Motor neuron (in vitro differentiated cells): Measurements from ENCODE around the gene GRID1. TPM values are rescaled to one million over a fixed set of nuclear protein-coding genes. Genes with fewer than 3 reads are reported as not detected.
A peak's percentile ranks its signal among the peaks of the same experiment; 100 is the strongest.

ENCODE experiments used
- ATAC-seq, 8 experiments: fragments of 200-7000 bp; cut with Tn5 transposase; replicated peaks in 6 of 8; 2 replicates each; pipeline ENCODE4 v1.8.0; 2021; ENCODE audit warnings: mild to moderate bottlenecking in 8 of 8, moderate library complexity in 8 of 8
- H3K27ac ChIP-seq, 2 donors: fragments of 250-450 bp; sonication (Bioruptor Pico); 2 replicates each; pipeline ENCODE4 v1.9.0; 2021; ENCODE audit warnings: antibody characterized with exemption in 2 of 2, mild to moderate bottlenecking in 2 of 2, moderate library complexity in 1 of 2
- H3K4me1 ChIP-seq, 2 donors: fragments of 250-450 bp; sonication (Bioruptor Pico); replicated peaks in 1 of 2; 2 replicates each; pipeline ENCODE4 v1.6.1; 2021; ENCODE audit warnings: antibody characterized with exemption in 2 of 2, mild to moderate bottlenecking in 2 of 2, moderate library complexity in 1 of 2
- H3K4me3 ChIP-seq, 5 donors: fragments of 250-450 bp; sonication (Bioruptor Pico); 2 replicates each; pipeline ENCODE4 v1.9.0; 2021; ENCODE audit warnings: antibody characterized with exemption in 5 of 5, mild to moderate bottlenecking in 5 of 5, moderate library complexity in 4 of 5
- WGBS, 10 experiments: fragments of 450-650 bp; shearing (Covaris generic); methylation state at CpG; one replicate each; pipeline ENCODE4 v1.0.0; 2022; 5-methylcytosine and 5-hydroxymethylcytosine counted together
- in situ Hi-C, 9 experiments: fragments of 400-800 bp; cut with MboI; loops; one replicate each; pipeline ENCODE4 v1.15.0; 2021; ENCODE audit warnings: low sequenced_read_pairs in 9 of 9, low pct_unique_long_range_greater_than_20kb in 2 of 9; ENCODE audit not compliant: unreplicated experiment in 9 of 9
- total RNA-seq, 8 experiments: library from RNA; unstranded; fragments of 300-600 nt; gene quantifications; 2 replicates each; pipeline versions ENCODE4 v1.2.3 to v1.2.4, GENCODE V29; 2022

GRID1 gene
- total RNA-seq, 8 experiments from 2014 or later: 0.15 to 10.0 (median 6.0) TPM

DNA sequence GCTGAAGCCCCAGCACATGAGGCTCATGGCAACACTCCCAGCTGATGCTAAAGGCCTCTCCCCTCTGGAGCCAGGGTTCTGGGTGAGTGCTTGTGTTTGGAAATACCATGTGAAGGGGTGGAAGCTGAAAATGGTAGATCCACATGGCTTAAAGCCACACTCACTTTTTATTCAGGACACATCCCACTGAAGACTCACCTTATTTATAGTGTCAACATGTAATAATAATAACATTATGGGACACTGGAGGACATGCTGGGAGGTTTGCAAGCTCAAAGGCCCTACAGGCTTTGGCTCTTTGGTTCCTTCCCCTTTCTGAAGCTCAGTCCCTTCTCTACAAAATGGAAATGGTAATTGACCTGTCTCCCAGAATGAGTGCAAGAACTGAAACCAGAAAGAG is 318.0 kb downstream of the GRID1 start:
- H3K4me3 ChIP-seq: no peak overlapping the region
- H3K27ac ChIP-seq: no peak overlapping the region
- H3K4me1 ChIP-seq: no peaks in the 10 kb centered on the region
- ATAC-seq: no peak
- in situ Hi-C loops: no loop called here

DNA sequence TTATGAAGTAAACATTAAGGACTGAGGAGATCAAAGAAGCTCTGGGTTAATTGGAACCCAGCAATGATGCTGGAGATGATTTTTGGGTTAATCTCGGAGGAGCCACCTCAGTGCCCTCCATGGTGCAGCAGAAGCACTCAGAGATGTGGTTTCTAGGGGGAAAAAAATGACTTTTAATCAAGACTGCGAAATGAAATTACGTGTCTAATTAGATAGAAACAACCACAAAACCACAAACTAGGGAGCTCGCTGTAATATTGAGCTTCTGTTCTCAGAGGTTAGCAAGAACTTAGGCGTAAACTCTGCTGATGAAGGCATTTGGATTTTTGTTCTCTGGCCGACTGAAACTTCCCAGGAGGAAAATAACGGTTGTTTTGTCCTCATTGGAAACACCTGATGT is 319.0 kb downstream of the GRID1 start:
- no peaks in the 10 kb centered on the region for H3K4me1 ChIP-seq
- no peak overlapping the region for H3K4me3 ChIP-seq
- no peak overlapping the region for H3K27ac ChIP-seq
- in situ Hi-C loops: no loop called here
- WGBS, 10 experiments: 19 to 100% (median 78%) methylated on average over 1 to 7 of the region's 7 CpGs
- no peak for ATAC-seq

GRCh38 chr10:86046845-86047460 is 319.6 kb downstream of the GRID1 start:
- in situ Hi-C loops: no loop called here

GRCh38 chr10:86045896-86046295 is 320.7 kb downstream of the GRID1 start:
- WGBS, 10 experiments: 36 to 100% (median 60%) methylated on average over 1 to 4 of the region's 5 CpGs; no CpG with 5 or more reads in 3 of the 10 experiments
- in situ Hi-C loops: no loop called here
- ATAC-seq: no peak
- H3K27ac ChIP-seq: no peak overlapping the region
- H3K4me1 ChIP-seq: no peaks in the 10 kb centered on the region
- no peak overlapping the region for H3K4me3 ChIP-seq

More at GRCh38 chr10:86046845-86047460, 319.6 kb downstream of the GRID1 start:
- Histone ChIP-seq H3K27ac (no peak overlapping the region), H3K4me3 (no peak overlapping the region), H3K4me1 (no peaks in the 10 kb centered on the region)
- 20 to 100% (median 67%) methylated on average over 1 to 2 of the region's 2 CpGs; no CpG with 5 or more reads in 3 of the 10 experiments for WGBS, 10 experiments
- ATAC-seq: no peak

DNA sequence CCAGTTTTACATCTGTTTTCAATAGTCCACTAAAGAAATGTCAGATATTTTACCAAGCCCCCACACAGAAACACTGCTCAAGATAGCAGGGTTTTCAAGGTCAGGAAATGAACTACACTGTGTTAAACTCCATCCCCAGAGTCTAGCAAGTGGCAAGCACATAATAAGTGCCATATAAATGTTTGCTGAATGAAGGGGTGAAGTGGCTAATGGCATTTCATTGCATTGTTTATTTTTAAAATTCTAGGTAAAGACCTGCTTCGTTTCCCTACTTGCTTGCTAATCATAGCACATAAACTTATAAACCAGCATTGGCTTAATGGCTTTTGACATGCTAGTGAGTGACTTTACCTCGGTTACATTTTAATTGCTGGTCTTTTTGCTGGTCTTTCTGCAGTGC is 322.6 kb downstream of the GRID1 start:
- in situ Hi-C loops: no loop called here
- no peak overlapping the region for H3K4me3 ChIP-seq
- 0 to 100% (median 57%) methylated on average over 1 to 2 of the region's 2 CpGs; no CpG with 5 or more reads in 3 of the 10 experiments for WGBS, 10 experiments
- H3K4me1 ChIP-seq: no peaks in the 10 kb centered on the region
- H3K27ac ChIP-seq: no peak overlapping the region
- ATAC-seq: no peak

- no peak for ATAC-seq
- Histone ChIP-seq H3K4me1 (no peaks in the 10 kb centered on the region), H3K27ac (no peak overlapping the region), H3K4me3 (no peak overlapping the region)
- in situ Hi-C loops: no loop called here
- 33 to 80% (median 48%) methylated on average over 1 to 3 of the region's 3 CpGs; no CpG with 5 or more reads in 6 of the 10 experiments for WGBS, 10 experiments
Observed at GRCh38 chr10:86043236-86043635, 323.4 kb downstream of the GRID1 start.

GRCh38 chr10:86042161-86042560 is 324.4 kb downstream of the GRID1 start:
- Histone ChIP-seq H3K4me3 (no peak overlapping the region), H3K4me1 (no peaks in the 10 kb centered on the region), H3K27ac (no peak overlapping the region)
- in situ Hi-C loops: no loop called here
- WGBS, 10 experiments: 60 to 80% methylated on average over 1 to 2 of the region's 2 CpGs; no CpG with 5 or more reads in 8 of the 10 experiments
- no peak for ATAC-seq

DNA sequence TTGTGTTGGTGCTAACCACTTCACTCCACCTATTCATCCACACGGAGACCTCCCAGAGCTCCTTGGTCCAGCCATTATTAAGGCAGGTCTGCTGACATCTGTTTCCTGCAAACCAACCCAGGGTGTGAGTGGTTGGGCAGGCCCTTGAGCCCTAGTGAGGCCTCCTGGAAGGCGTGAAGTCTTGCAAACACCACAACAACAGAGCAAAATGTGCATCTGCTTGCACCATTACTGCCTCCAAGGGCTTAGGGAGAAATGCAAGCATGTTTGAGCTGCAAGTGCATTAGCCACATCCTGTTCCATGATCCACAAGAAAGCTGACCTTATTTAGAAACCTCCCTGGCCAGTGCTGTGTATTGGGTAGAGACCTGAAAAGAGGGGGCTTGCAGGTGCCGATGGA is 325.5 kb downstream of the GRID1 start:
- Histone ChIP-seq H3K4me3 (no peak overlapping the region), H3K4me1 (no peaks in the 10 kb centered on the region), H3K27ac (no peak overlapping the region)
- ATAC-seq: peak in 3 of 8 experiments; percentile 59 to 97 (median 91)
- in situ Hi-C loops: no loop called here
- 0 to 83% (median 18%) methylated on average over 1 to 2 of the region's 3 CpGs; no CpG with 5 or more reads in 4 of the 10 experiments for WGBS, 10 experiments

DNA sequence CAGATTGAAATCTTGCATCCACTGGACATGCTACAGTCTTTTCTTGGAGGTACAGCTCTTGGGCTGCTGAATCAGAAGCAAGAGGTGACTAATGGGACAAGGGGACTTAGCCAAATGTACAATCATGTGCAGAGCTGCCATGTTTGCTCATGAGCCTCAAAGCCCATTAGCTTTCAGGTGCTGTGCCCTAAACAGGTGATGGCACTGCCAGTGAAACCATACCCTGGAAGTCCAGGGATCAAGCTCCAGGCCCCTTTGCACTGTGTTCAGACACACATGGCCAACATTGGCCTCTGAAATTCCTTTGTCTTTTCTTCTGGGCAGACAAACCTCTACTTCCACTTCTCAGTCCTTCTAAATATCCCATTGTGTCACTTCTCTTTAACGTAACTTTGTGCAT is 328.2 kb downstream of the GRID1 start:
- no peak overlapping the region for H3K4me3 ChIP-seq
- no peaks in the 10 kb centered on the region for H3K4me1 ChIP-seq
- ATAC-seq: no peak
- no peak overlapping the region for H3K27ac ChIP-seq
- 78 to 100% (median 88%) methylated on average over 1 of the region's 1 CpG; no CpG with 5 or more reads in 4 of the 10 experiments for WGBS, 10 experiments
- in situ Hi-C loops: no loop called here

GRCh38 chr10:86037096-86037495 is 329.5 kb downstream of the GRID1 start:
- no peaks in the 10 kb centered on the region for H3K4me1 ChIP-seq
- ATAC-seq: no peak
- no peak overlapping the region for H3K4me3 ChIP-seq
- H3K27ac ChIP-seq: no peak overlapping the region
- 18 to 96% (median 82%) methylated on average over 1 to 5 of the region's 5 CpGs; no CpG with 5 or more reads in 5 of the 10 experiments for WGBS, 10 experiments
- in situ Hi-C loops: no loop called here

- no peak for ATAC-seq
- 61 to 93% (median 82%) methylated on average over 1 to 4 of the region's 5 CpGs; no CpG with 5 or more reads in 6 of the 10 experiments for WGBS, 10 experiments
- in situ Hi-C loops: no loop called here
- H3K27ac ChIP-seq: no peak overlapping the region
- no peak overlapping the region for H3K4me3 ChIP-seq
- no peaks in the 10 kb centered on the region for H3K4me1 ChIP-seq
Observed at GRCh38 chr10:86036544-86036831, 330.1 kb downstream of the GRID1 start.

DNA sequence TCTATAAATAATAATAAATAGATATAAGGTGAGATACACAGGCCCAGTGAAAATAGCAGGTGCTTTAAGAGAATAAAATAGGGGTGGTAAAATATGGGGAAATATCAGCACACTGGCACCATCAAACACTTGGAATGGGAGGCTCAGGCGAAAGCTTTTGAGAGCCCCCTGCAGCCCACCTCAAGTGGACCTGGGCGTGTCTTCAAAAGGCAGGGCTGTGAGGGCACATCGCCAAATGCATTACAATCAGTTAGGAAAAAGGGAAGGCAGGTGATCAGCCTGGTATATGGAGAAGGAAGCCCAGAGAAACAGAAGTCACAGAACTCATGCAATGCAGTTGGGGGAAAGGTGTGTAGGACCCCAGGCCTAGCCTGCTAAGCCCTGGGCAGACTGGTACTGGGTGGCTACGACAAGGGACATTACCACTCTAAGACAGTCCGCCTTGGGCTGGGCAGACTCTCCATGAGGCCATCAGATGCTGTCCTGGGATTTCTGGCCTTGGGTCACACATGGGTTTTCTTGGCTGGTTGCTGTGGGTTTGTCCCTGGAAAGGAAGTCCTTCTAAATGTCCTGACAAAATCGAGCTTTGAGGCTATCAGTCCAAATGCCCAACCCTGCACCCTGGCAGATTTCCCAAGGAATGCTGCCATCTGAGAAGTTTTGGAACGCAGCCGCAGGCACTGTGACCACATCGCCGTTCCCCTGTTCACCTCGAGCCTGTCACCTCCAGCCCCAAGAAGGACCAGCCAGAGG is 330.6 kb downstream of the GRID1 start:
- no peak for ATAC-seq
- WGBS, 10 experiments: 0 to 100% (median 78%) methylated on average over 1 to 11 of the region's 11 CpGs
- in situ Hi-C loops: no loop called here
- H3K27ac ChIP-seq: no peak overlapping the region
- H3K4me3 ChIP-seq: no peak overlapping the region
- no peaks in the 10 kb centered on the region for H3K4me1 ChIP-seq

DNA sequence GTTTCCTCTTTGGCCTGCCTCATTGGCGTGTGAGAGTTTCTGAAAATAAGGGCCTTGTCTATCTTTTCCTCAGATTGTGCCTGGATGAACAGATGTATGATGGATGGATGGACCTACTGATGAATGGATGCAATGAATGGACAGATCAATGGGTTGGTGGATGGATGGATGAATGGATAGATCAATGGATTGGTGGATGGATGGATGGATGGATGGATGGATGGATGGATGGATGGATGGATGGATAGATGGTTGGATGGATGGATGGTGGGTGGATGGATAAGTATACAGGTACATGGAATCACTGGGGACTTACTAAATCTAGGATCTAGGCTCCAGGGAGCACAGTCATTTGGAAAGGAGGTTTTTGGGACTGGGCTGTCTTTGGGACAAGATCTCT is 331.9 kb downstream of the GRID1 start:
- in situ Hi-C loops: no loop called here
- Histone ChIP-seq H3K27ac (no peak overlapping the region), H3K4me3 (no peak overlapping the region), H3K4me1 (no peaks in the 10 kb centered on the region)
- WGBS, 10 experiments: 33 to 100% (median 90%) methylated on average over 1 of the region's 1 CpG; no CpG with 5 or more reads in 4 of the 10 experiments
- no peak for ATAC-seq

GRCh38 chr10:86033581-86033980 is 333.0 kb downstream of the GRID1 start:
- Histone ChIP-seq H3K4me1 (no peaks in the 10 kb centered on the region), H3K4me3 (no peak overlapping the region), H3K27ac (no peak overlapping the region)
- WGBS, 10 experiments: 100% methylated on average over 1 of the region's 1 CpG; no CpG with 5 or more reads in 9 of the 10 experiments
- no peak for ATAC-seq
- in situ Hi-C loops: no loop called here
